ENCODE measurements around the gene GAMT.
"Not testable (repeated sequence)": the region's sequence is repeated elsewhere in the genome, so short reads cannot be mapped to it uniquely, and the experiment has no call there.

GAMT gene

DNA sequence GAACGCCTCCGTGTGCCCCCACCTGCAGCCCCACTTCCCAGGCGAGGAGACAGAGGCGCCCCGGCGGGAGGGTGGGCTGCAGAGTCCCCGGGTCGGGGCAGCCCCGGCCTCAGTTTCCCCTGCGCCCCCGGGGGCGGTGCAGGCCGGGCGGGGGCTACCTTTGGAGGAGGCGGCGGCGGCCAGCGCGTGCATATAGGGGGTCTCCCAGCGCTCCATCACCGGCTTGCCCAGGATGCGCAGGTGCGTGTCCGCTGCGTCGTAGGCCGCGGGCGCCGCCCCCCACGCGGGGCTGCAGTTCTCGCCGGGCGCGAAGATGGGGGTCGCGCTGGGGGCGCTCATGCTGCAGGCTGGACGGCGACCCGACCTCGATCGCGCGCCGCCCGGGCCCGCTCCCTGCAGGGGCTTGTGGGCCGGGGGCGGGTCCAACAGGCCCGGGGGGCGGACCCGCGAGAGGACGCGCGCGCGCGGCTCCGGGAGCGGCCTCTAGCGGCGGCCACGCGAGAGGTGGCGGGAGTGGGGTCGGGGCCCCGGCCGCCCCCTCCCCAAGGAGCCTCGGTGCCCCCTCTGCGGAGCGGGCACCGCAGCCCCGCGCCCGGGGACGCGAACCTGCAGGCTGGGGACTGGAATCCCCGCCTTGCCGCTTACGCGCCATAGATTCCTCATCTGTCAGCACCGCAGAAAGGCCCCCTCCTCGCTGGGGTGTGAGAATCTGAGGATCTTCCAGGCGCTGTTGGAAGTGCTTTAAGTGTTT, at the start of gene GAMT:
TSS of gene GAMT (minus strand) at position 405 of the 751 bp plus-strand sequence. CDS start at position 339, 66 bp downstream.
- peak; percentile 86 for DNase-seq

DNA sequence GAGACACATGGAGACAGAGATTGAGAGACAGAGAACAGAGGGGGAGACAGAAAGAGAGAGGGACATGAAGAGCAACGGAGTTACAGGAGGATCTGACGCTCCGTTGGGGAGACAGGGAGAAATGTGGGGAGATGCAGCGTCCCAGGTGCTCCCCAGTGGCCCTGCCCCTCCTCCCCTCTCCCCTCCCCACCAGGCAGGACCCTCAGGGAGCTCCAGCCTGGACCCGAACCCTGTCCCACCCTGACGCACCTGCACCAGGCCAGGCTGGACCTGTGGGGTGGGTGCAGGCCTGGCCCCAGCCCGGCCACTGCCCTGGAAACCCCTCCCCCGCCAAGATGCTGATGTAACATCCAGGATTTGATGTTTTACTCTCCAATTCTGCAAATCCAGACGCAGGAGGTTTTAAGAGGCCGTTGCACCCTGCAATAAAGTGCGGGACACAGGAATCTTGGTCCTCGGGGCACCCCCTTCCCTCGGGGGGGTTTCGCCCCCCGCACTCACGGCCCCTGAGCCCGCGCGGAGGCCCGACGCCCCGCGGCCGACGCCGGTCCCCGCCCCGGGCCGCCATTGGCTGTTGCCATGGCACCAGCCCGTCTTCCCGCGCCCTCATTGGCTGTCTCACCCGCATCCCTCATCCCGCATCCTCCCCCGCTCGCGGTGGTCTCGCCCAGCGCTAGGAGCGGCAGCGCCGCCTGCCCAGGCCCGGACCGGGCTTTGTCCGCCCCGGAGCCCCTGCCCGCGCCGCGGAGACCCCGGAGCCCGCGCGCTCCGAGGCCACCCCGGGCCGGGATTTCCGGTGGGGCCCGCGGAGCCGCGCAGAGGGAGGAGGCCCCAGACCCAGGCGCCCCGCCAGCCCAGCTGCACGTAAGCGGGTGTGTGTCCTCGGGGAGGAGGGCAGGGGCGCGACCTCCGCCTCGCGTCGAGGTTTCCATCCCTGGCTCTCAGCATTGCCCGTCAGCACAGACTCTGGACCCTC, 48.4 kb upstream of the GAMT start, which contains the start of gene APC2:
TSS of gene APC2 (plus strand) at position 655 of the 976 bp plus-strand sequence. CDS start 2,881 bp downstream, outside the sequence.
- peak; percentile 73 for DNase-seq

DNA sequence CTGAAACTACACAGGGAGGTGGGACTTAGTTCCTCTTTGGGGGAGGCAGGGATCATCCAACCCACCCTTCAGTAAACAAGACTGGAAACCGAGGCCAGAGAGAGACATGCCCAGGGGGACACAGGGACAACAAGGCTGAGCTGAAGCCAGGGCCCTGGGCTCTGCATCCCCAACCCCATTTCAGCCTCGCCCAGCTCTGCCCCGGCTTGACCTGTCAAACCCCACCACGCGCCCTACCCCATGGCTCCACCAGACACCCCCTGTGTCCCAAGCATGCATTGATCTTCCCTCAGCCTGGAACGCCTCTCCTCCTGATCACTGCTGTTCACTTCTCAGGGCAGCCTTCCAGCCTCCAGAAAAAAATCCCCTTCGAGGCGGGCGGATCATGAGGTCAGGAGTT, 46.6 kb upstream of the GAMT start:
- no peak for DNase-seq

DNA sequence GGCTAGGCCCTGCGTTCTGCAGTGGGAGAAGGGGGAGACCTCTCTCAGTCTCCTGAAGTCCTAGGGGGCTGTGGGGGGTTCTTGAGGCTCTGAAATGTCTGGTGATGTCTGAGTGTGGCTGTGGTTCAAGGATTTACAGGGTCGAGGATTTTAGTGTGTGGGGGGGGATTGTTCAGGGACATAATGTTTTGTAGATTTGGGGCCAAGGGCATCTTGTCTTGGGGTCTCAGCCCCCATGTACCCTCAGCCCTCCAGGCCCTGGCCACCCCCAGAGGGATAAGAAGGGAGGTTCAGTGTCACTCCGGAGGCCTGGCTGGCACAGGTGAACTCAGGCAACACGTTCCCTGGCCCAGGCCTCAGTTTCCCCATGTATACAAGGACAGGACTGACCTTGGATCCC, 46.2 kb upstream of the GAMT start:
- DNase-seq: no peak

DNA sequence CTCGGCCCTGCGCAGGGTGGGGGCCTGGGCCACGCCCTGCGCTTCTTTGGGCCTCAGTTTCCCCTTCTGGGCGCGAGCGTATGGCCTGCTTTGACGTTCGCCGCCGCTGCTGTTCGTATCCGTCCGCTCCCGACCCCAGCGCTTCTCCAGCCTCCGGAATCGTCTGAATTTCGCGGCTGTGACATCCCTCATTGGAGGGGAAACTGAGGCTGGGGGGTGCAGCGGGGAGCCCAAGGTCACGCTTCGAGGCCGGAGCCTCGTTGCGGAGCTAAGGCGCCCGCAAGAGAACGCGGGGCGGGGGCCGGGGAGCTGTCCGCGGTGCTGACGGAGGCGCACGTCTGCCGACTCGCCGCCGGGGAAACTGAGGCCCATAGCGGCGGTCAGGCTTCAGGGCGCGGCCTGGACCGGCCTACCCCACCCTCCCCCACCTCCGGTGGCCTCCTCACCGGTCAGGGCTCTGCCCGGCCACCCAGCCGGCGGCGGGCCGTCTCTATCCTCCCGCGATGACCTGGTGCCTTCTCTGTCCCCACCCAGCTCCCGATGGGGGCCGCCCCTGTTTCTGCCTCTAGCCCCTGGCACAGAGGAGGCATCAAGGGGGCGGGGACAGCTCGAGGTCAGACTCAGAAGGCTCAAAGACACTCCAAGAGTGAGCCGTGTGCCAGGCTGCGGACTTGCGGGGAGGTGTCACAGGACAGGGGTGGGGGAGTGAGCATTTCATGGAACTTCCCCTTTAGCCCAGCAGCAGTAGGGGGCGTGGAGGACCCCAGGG, 45.6 kb upstream of the GAMT start:
- no peak for DNase-seq

DNA sequence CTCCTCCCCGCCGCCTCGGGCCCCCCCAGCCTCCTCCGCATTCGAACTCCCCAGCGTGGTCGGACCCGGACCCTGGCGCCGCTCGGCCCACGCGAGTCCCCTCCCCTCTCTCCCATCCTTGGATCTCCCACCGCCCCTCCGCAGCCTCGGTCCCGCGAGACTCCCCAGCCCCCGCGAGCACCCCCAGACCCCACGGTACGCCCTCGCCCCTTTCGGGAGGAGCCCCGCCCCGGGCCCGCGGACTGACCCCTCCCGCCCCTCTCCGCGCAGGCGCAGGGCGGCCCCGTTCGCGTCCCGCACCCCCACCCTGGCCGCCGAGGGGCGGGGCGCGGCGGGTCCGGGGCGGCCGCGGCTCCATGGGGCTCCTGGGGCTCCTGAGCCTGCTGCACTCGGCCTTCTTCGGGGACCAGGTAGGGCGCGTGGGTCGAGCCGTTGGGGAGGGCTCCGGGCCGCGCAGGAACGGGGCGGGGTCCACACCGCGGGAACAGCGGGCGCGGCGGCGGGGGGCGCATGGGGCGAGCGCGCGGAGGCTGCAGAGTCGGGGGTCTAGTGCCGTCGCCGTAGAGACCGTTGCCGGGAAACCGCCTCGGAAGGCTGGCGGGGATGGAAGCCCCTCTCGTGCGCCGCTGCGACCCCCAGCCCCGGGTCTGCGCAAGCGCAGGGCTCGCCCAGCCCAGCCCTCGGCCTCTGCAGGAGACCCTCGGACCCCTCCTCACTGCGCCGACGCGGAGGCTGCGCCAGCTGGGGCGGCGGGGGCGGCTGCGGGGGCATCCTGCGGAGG, 44.8 kb upstream of the GAMT start:
- no peak for DNase-seq

DNA sequence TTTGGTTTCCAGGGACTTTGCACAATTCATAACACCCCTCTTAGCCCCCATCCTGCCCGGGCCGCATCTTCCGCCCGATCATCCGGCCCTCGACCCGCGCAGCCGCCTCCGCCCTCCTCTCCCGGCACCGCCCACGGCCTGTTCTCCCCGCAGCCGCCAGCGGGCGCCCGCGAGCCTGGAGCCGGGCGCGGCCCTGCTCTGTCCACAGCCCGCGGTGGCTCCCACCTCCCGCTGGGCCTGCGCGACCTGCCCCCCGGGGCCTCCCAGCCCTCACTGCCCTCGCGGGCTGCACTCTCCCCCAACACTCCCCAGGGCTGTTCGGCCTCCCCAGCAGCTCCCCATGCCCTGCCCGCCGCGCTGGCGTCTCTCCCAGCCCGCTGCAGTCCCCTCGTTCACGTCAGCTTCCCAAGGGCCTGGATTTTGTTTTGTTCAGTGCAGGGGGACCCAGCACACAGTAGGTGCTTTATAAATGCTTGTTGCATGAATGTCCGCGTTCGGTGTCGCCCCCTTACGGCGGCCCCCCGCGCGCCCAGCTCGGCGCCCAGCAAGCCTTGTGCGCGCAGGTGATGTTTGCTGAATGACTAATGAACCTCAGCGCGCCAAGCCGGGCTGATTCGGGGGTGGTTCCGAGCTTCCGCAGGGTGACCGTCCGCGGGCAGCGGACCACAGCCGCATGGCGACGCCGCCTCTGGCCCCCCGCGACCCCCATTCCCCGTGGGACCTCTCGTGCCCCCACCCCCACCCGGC, 44.0 kb upstream of the GAMT start:
- peak; percentile 91 for DNase-seq

DNA sequence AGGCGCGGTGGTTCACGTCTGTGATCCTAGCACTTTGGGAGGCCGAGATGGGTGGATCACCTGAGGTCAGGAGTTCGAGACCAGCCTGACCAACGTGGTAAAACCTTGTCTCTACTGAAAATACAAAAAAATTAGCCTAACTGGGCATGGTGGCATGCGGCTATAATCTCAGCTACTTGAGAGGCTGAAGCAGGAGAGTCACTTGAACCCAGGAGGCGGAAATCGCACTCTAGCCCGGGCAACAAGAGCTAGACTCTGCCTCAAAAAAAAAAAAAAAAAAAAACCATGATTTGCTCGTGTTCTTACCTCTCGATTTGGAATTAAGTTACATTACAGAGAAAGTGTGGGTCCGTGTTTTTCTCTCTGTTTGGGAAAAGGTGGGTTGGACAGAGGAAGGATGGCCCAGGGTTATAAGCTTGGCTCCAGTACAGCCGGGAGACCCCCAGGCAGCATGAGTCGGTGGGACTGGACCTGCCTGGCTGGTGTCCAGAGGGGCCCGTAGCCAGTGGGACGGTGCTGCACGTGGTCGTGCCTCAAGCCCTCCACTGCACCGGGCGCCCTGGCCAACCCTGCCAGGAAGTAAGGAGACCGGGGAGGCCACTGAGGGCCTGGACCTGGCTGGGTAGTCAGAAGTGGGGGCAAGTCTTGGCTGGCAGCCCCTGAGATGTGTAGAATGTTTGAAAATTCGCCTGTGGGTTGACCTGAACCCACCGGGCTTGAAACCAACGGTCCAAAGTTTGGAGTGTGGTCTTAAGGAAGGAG, 40.5 kb upstream of the GAMT start:
- DNase-seq: no peak

DNA sequence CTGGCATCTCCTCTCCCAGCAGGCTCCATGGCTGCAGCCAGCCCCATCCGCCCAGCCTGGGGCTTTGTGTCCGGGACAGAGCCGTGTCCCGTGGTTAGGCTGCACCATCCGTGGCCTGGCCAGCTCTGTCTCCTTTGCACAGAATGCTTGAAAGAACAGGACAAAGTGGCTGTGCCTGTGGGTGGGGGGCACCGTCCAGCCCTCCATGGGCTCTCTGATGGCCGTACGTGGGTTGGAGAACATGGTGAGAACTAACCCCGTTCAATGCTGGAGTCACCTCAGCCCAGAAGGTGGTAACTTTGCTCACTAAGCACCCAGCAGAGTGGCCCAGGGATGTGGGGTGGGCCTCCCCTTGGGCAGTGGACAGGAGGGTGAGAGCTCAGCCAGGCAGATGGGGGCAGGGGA, 39.7 kb upstream of the GAMT start:
- no peak for DNase-seq

DNA sequence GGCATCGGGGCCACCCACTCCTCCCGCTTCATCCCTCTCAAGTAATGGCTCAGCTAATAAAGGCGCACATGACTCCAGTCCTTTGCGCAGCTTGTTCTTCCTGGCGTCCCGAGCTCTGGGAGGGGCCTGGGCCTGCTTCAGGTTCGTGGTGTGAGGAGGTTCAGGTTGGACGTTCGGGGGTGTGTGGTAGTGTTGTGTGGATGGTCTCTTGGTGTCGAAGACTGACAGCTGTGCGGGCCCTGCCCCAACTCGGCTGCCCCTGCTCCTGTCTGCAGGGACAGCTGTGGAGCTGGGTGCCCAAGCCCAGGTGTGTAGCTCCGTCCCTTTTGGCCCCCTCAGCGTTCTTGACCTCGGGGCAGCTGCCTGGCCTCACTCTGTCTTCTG, 39.1 kb upstream of the GAMT start:
- no peak for DNase-seq

DNA sequence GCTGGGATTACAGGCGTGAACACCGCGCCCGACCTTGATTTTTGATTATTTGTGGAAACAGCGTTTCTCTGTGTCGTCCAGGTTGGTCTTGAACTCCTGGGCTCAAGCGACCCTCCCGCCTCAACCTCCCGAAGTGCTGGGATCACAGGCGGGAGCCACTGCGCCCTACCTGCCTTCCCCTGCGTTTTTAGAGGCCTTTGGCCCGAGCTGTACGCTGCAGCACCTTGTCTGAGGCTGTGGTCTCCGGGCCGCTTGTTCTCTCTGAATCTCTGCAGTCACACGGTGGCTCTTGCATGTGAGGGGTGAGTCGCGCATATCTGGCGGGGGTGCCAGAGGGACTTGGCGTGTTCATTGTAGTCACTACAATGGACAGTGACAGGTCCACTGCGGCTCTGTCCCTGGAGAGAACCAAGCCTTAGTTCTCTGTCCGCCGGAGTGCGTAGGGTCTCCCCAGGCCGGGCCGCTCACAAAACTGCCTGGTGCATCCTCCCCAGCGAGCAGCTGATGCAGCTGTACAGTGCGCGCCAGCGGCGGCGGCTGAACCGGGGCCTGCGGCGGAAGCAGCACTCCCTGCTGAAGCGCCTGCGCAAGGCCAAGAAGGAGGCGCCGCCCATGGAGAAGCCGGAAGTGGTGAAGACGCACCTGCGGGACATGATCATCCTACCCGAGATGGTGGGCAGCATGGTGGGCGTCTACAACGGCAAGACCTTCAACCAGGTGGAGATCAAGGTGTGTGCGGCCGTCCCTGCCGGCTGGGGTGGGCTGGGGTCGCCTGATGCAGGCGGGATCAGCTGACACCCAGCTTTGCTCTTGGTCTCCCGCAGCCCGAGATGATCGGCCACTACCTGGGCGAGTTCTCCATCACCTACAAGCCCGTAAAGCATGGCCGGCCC, 38.4 kb upstream of the GAMT start:
- DNase-seq: not testable (repeated sequence)

DNA sequence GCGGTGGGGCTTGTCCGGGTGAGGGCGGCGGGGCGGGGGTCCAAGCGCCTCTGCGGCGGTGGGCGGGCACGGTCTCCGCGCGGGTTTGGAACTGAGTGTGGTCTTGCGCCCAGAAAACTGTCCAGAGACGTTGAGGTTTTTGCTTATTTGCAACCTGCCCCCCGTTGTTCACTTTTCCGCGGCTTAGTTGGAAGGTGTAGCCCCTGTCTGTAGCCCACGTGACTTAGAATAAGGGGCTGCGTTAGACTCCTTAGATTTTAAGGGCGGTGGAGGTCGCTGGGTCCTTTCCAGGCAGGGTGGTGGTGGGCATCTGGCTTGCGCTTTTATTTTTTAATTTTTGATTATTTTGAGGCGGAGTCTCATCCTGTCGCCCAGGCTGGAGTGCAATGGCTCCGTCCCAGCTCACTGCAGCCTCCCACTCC, 37.6 kb upstream of the GAMT start:
- no peak for DNase-seq

DNA sequence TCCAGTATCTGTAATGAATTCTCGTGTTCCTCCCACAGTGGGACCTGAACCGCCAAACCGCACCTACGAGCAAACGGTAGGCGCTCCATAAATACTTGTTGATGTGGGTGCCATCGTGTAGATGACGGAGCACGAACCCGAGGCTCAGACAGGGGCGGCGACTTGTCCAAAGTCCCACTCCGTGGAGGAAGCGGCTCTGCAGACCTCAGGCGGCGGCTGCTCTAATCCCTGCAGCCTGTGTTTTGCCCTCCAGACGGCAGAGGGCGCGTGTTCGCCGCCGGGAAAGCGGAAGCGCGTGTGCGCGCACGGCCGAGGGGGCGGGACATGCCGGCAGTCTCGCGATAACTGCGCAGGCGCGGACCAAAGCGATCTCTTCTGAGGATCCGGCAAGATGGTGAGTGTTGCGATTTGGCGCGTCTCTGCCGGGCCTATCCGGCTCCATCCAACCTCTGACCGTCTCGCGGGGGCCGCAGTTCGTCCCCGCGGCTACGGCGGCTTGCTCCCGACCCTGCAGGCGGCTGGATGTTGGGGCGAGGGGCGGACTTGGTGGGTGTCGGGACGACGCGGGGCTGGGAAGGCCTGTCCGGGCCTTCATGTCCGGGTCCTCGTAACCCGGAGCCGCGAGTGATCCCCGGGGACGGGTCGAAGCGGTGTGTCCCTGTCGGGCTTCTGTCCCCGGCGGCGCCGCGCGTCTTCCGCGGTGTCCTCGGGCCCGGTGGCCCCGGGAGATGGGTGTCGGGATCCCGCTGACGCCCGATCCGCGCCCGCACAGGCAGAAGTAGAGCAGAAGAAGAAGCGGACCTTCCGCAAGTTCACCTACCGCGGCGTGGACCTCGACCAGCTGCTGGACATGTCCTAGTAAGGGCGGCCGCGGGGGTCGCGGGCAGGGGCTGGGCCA, 36.9 kb upstream of the GAMT start, which contains the start of gene RPS15:
TSS of gene RPS15 (plus strand) at position 362 of the 898 bp plus-strand sequence. CDS start at position 392, 30 bp downstream.
- peak; percentile 98 for DNase-seq

DNA sequence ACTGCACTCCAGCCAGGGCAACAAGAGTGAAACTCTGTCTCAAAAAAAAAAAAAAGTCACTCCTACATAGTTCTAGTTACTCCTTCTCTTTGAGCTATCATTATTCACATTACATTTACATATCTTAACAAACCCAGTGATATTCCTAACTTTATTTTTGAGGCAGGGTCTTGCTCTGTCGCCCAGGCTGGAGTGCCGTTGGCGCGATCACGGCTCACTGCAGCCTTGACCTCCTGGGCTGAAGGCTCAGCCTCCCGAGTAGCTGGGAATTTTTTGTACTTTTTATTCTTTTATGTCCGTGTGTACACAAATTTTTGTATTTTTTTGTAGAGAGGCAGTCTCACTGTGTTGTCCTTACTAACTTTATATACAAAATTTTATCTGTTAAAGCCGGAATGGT, 36.3 kb upstream of the GAMT start:
- DNase-seq: no peak

DNA sequence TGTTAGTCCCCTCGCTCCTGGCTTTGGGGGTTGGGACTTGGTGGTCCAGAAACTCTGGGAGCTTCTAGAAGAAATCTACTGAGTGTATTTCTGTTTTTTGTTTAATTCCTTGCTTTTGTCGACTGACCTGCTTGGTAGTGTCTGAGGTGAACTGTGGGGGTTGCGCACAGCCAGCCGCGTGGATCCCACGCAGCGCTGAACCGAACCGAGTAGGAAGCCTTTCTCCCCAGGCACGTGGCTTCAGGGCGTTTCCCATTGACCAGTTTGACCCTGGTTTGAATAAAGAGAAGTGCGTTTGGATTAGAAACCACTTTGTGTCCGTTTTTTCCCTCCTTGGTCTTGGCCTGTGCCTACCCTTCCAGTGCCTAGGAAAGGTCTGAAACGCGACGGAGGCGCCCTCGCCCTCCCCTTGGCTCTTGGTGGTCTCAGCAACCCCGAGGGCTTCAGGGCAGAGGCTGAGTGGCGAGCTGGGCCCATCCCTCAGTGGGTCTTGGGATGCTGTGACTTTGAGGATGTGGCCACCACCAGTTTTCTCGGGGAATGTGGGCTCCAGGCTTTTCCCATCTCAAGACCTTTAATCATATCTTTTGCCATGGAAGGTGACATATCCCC, 34.1 kb upstream of the GAMT start:
- DNase-seq: no peak

DNA sequence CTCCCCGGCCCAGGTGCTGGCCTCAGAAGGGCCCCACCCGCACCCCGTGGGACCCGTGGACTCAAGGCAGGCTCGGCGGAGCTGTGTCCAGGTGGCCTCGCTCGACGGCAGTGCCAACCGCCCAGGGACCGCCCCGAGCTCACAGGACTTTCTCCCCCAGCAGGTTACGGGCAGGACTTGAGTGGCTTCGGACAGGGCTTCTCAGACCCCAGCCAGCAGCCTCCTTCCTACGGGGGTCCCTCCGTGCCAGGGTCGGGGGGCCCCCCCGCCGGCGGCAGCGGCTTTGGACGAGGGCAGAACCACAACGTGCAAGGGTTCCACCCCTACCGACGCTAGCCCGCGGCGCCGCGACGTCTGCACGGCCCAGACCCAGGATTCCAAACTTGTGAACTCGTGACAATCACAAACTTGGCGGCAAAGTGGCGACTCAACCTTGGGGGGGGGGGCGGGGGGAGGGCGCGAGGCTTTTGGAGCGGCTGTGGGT, 33.3 kb upstream of the GAMT start:
- DNase-seq: no peak

DNA sequence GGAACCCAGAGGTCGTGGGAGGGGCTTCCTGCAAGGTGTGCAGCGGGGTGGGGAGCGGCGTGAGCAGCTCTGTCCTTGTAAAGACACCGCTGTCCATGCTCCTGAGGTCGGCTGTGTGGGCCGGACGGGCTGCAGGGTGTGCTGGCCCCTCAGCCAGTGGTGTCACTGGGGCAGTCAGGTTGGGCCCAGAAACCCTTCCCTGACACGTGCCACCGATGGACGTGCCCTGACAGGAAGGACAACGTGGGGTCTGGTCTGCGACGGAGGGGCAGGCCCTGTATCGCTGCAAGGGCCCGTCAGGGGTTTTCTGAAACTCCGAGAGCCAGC, 32.7 kb upstream of the GAMT start:
- no peak for DNase-seq

All from activated effector memory CD4-positive, alpha-beta T cell treated with anti-CD3 and anti-CD28 coated beads, Interleukin-2, amount 50 U/mL, for 16 hours (primary cell).